Trophoblast cell (in vitro differentiated cells and primary cell): ENCODE results near the gene CLPTM1L.
"Not testable (repeated sequence)": the region's sequence is repeated elsewhere in the genome, so short reads cannot be mapped to it uniquely, and the experiment has no call there.

Experiments
- DNase-seq, 2 donors: peaks; one replicate each; pipeline ENCODE4 v3.0.0-alpha.2; 2016
- H2AFZ ChIP-seq: 2 replicates; pipeline ENCODE4 v1.6.1; 2013; ENCODE audit warnings: low read length, moderate library complexity, mild to moderate bottlenecking; ENCODE audit not compliant: insufficient read depth, poor library complexity
- H2AK5ac ChIP-seq: 2 replicates; pipeline ENCODE4 v1.6.1; 2013; ENCODE audit warnings: mild to moderate bottlenecking, low read length
- H2BK120ac ChIP-seq: 2 replicates; pipeline ENCODE4 v1.6.1; 2013; ENCODE audit warnings: low read length, mild to moderate bottlenecking, moderate library complexity; ENCODE audit not compliant: insufficient read depth, poor library complexity
- H2BK12ac ChIP-seq: 2 replicates; pipeline ENCODE4 v1.6.1; 2013; ENCODE audit warnings: mild to moderate bottlenecking, low read length, moderate library complexity
- H2BK5ac ChIP-seq: 2 replicates; pipeline ENCODE4 v1.6.1; 2013; ENCODE audit warnings: low read length, low read depth, moderate library complexity, mild to moderate bottlenecking; ENCODE audit not compliant: poor library complexity
- H3K14ac ChIP-seq: 2 replicates; pipeline ENCODE4 v1.6.1; 2013; ENCODE audit warnings: mild to moderate bottlenecking, low read length
- H3K18ac ChIP-seq: 2 replicates; pipeline ENCODE4 v1.6.1; 2013; ENCODE audit warnings: mild to moderate bottlenecking, low read length
- H3K23ac ChIP-seq: 2 replicates; pipeline ENCODE4 v1.6.1; 2013; ENCODE audit warnings: low read length
- H3K27ac ChIP-seq: 2 replicates; pipeline ENCODE4 v1.5.1; 2013; ENCODE audit warnings: low read depth, mild to moderate bottlenecking, inconsistent platforms, low read length, moderate library complexity
- H3K27me3 ChIP-seq: 2 replicates; pipeline ENCODE4 v1.6.1; 2013; ENCODE audit warnings: inconsistent platforms, mild to moderate bottlenecking, low read length, moderate library complexity; ENCODE audit not compliant: insufficient read depth
- H3K36me3 ChIP-seq, 2 experiments: 1 replicate in 1 of 2; 2 replicates in 1 of 2; pipeline ENCODE4 v1.6.1; 2013; ENCODE audit warnings: low read length in 2 of 2, mild to moderate bottlenecking in 2 of 2, moderate library complexity in 1 of 2; ENCODE audit not compliant: insufficient read depth in 2 of 2, control insufficient read depth in 1 of 2
- H3K4ac ChIP-seq: 2 replicates; pipeline ENCODE4 v1.6.1; 2013; ENCODE audit warnings: low read depth, mild to moderate bottlenecking, low read length, moderate library complexity
- H3K4me1 ChIP-seq, 2 experiments: 1 replicate in 1 of 2; 2 replicates in 1 of 2; pipeline ENCODE4 v1.6.1; 2013; ENCODE audit warnings: low read length in 2 of 2, mild to moderate bottlenecking in 2 of 2, moderate library complexity in 1 of 2; ENCODE audit not compliant: insufficient read depth in 2 of 2, control insufficient read depth in 1 of 2
- H3K4me2 ChIP-seq: 2 replicates; pipeline ENCODE4 v1.6.1; 2013; ENCODE audit warnings: inconsistent platforms, mild to moderate bottlenecking, low read length, moderate library complexity
- H3K4me3 ChIP-seq: 2 replicates; pipeline ENCODE4 v1.5.1; 2013; ENCODE audit warnings: mild to moderate bottlenecking, low read depth, low read length, inconsistent platforms
- H3K79me1 ChIP-seq: one replicate; pipeline ENCODE4 v1.6.1; 2013; ENCODE audit warnings: low read length
- H3K79me2 ChIP-seq: 2 replicates; pipeline ENCODE4 v1.6.1; 2013; ENCODE audit warnings: low read length, mild to moderate bottlenecking; ENCODE audit not compliant: control insufficient read depth, insufficient read depth, poor library complexity
- H3K9ac ChIP-seq: 2 replicates; pipeline ENCODE4 v1.6.1; 2013; ENCODE audit warnings: mild to moderate bottlenecking, low read length
- H3K9me3 ChIP-seq: 2 replicates; pipeline ENCODE4 v1.6.1; 2013; ENCODE audit warnings: low read depth, mild to moderate bottlenecking, control low read depth, inconsistent platforms, low read length; ENCODE audit not compliant: insufficient read depth
- H4K12ac ChIP-seq: 2 replicates; pipeline ENCODE4 v1.6.1; 2013; ENCODE audit warnings: low read depth, mild to moderate bottlenecking, low read length, moderate library complexity
- H4K8ac ChIP-seq: 2 replicates; pipeline ENCODE4 v1.6.1; 2013; ENCODE audit warnings: low read depth, mild to moderate bottlenecking, low read length, moderate library complexity
- H4K91ac ChIP-seq: one replicate; pipeline ENCODE4 v1.6.1; 2013; ENCODE audit warnings: low read depth, mild to moderate bottlenecking, low read length, moderate library complexity
- WGBS: extraction: QIAGEN DNeasy Blood & Tissue Kit; methylation state at CpG from one replicate; pipeline ENCODE4 v1.1.7; 2013; ENCODE audit warnings: missing lambda C conversion rate; ENCODE audit not compliant: insufficient read length, insufficient coverage; ENCODE audit errors: extremely low coverage; 5-methylcytosine and 5-hydroxymethylcytosine counted together

The CLPTM1L gene

DNA sequence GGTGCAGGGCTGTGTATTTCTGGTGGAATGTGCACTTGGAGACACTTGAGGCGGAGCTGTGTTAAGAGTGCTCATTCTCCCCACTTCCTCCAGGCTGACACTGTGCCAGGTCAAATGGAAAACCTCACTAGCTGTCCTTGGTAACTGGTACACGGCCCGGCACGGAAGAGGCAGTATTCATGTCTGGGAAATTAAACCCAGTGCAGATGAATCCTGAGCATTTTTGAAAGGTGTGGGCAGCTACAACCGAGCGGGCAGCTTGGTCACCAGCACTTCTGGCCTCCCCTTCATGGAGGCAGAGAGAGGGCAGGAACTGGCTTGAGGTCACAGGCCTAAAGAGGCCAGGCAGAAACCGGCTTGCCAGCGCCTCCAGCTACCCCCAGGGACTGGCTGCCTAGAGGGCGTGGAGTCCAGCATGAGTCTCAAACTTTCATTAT is 1.6 kb downstream of the CLPTM1L start:
- H2BK5ac ChIP-seq: no peak overlapping the region
- H3K23ac ChIP-seq: no peak overlapping the region
- H3K9me3 ChIP-seq: peaks cover 3% of the 10 kb centered on the region
- no peak overlapping the region for H3K14ac ChIP-seq
- H3K4me3 ChIP-seq: no peak overlapping the region
- no peak for DNase-seq
- H3K4ac ChIP-seq: no peak overlapping the region
- H2AK5ac ChIP-seq: no peak overlapping the region
- H3K9ac ChIP-seq: no peak overlapping the region
- no peaks in the 10 kb centered on the region for H3K27me3 ChIP-seq
- H3K4me1 ChIP-seq: peaks cover 8 to 9% of the 10 kb centered on the region in 2 experiments
- peaks cover 41 to 42% of the 10 kb centered on the region in 2 experiments for H3K36me3 ChIP-seq
- no peak overlapping the region for H4K91ac ChIP-seq
- no peak overlapping the region for H2BK12ac ChIP-seq
- no peak overlapping the region for H4K12ac ChIP-seq
- H3K79me1 ChIP-seq: peaks cover 5% of the 10 kb centered on the region
- H3K18ac ChIP-seq: no peak overlapping the region
- WGBS: no CpG with 5 or more reads among the region's 9 CpGs
- H2BK120ac ChIP-seq: no peak overlapping the region
- no peak overlapping the region for H4K8ac ChIP-seq
- H3K4me2 ChIP-seq: no peak overlapping the region
- no peak overlapping the region for H3K27ac ChIP-seq
- peaks cover 6% of the 10 kb centered on the region for H3K79me2 ChIP-seq
- no peak overlapping the region for H2AFZ ChIP-seq

DNA sequence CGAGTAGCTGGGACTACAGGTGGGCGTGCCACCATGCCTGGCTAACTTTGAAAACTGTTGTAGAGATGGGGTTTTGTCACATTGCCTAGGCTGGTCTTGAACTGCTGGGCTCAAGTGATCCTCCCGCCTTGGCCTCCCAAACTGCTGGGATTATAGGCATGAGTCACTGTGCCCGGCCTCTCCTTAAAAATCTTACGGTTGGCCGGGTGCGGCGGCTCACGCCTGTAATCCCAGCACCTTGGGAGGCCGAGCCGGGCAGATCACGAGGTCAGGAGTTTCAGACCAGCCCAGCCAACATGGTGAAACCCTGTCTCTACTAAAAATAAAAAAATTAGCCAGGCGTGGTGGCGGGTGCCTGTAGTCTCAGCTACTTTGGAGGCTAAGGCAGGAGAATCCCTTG is 2.2 kb downstream of the CLPTM1L start:
- not testable (repeated sequence) for DNase-seq, H3K4ac ChIP-seq, H3K27ac ChIP-seq, H3K18ac ChIP-seq, H3K9ac ChIP-seq, H3K4me3 ChIP-seq, H3K79me2 ChIP-seq, H2AFZ ChIP-seq, H3K79me1 ChIP-seq, H4K12ac ChIP-seq, H4K91ac ChIP-seq, H3K27me3 ChIP-seq, H3K9me3 ChIP-seq, H3K4me2 ChIP-seq, H4K8ac ChIP-seq, H2AK5ac ChIP-seq, H3K23ac ChIP-seq, H2BK120ac ChIP-seq, H2BK12ac ChIP-seq, H3K14ac ChIP-seq, H2BK5ac ChIP-seq, H3K4me1 ChIP-seq
- no CpG with 5 or more reads among the region's 14 CpGs for WGBS
- H3K36me3 ChIP-seq: peaks cover 46 to 47% of the 10 kb centered on the region in 2 experiments

DNA sequence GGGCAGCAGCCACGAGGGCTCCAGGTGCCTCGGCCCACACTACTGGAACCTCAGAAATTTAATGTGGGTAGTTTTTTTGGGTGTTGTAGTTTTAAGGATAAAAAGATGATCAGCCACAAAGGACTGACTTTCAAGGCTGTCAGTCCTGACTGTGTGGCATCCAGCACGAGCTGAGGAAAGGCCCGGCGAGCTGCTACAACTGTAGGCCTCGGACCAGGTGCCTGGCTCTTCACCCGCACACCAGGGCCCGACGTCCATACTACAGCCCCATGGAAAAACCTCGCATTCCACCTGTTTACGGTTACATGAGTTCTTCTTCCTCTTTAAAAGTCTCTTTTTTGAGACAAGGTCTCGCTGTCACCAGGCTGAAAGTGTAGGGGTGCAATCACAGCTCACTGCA is 2.6 kb downstream of the CLPTM1L start:
- Histone ChIP-seq H4K12ac (no peak overlapping the region), H2AK5ac (no peak overlapping the region), H3K79me2 (peaks cover 6% of the 10 kb centered on the region)

GRCh38 chr5:1341863-1342262 is 3.0 kb downstream of the CLPTM1L start:
- Histone ChIP-seq H3K18ac (no peak overlapping the region), H2AK5ac (no peak overlapping the region), H3K4me1 (peaks cover 8 to 9% of the 10 kb centered on the region in 2 experiments), H3K36me3 (peaks cover 55 to 56% of the 10 kb centered on the region in 2 experiments), H2BK12ac (no peak overlapping the region), H3K4ac (no peak overlapping the region), H3K79me1 (peaks cover 5% of the 10 kb centered on the region), H2AFZ (no peak overlapping the region), H2BK5ac (no peak overlapping the region), H3K14ac (no peak overlapping the region), H2BK120ac (no peak overlapping the region), H4K12ac (no peak overlapping the region), H4K8ac (no peak overlapping the region), H4K91ac (no peak overlapping the region), H3K27me3 (no peaks in the 10 kb centered on the region), H3K4me2 (no peak overlapping the region), H3K4me3 (no peak overlapping the region), H3K23ac (no peak overlapping the region), H3K9ac (no peak overlapping the region), H3K9me3 (peaks cover 3% of the 10 kb centered on the region), H3K79me2 (peaks cover 6% of the 10 kb centered on the region), H3K27ac (no peak overlapping the region)
- WGBS: no CpG with 5 or more reads among the region's 15 CpGs
- DNase-seq: no peak

More for the DNA sequence above, 2.6 kb downstream of the CLPTM1L start:
- peaks cover 5% of the 10 kb centered on the region for H3K79me1 ChIP-seq
- DNase-seq: no peak
- H2AFZ ChIP-seq: no peak overlapping the region
- H3K23ac ChIP-seq: no peak overlapping the region
- H2BK12ac ChIP-seq: no peak overlapping the region
- H3K14ac ChIP-seq: no peak overlapping the region
- H2BK5ac ChIP-seq: no peak overlapping the region
- no CpG with 5 or more reads among the region's 12 CpGs for WGBS
- no peak overlapping the region for H2BK120ac ChIP-seq
- H3K27me3 ChIP-seq: no peaks in the 10 kb centered on the region
- H3K9ac ChIP-seq: no peak overlapping the region
- peaks cover 3% of the 10 kb centered on the region for H3K9me3 ChIP-seq
- no peak overlapping the region for H4K8ac ChIP-seq
- H3K4me1 ChIP-seq: peaks cover 8 to 9% of the 10 kb centered on the region in 2 experiments
- H3K27ac ChIP-seq: no peak overlapping the region
- no peak overlapping the region for H3K18ac ChIP-seq
- H3K4me3 ChIP-seq: no peak overlapping the region
- H3K36me3 ChIP-seq: peaks cover 51 to 52% of the 10 kb centered on the region in 2 experiments
- H3K4ac ChIP-seq: no peak overlapping the region
- no peak overlapping the region for H3K4me2 ChIP-seq
- H4K91ac ChIP-seq: no peak overlapping the region
